ENCODE data around the gene GNG7. TPM values are rescaled to one million over a fixed set of nuclear protein-coding genes. Genes with fewer than 3 reads are reported as not detected.
"Not testable (repeated sequence)": the region's sequence is repeated elsewhere in the genome, so short reads cannot be mapped to it uniquely, and the experiment has no call there.

GNG7 gene
- total RNA-seq, 2 experiments from 2014 or later, result 1.1 to 1.2 TPM

DNA sequence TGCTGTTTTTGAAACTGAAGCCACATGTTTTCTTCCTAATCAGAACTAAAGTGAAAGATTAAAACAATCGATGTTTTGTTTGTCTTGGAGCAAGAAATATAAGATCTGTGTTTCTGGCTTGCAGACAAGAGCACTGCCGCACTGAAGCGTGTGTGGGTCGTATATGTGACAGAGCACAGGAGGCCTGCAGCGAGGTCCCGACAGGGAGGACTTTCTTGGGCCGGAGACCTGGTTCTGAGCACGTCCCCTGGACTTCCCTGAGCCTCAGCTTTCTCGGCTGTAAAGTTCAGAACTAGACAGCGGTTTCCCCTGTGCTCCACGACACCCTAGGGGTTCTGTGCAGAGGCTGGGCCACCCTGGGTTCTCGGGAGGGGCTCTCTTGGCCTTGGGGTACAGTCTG, 166.0 kb downstream of the GNG7 start:
- peaks cover 25% of the 10 kb centered on the region for H3K4me1 Mint-ChIP-seq
- no peaks in the 10 kb centered on the region for H3K36me3 Mint-ChIP-seq (ENCODE audit: low read depth)
- DNase-seq (no peak), ATAC-seq (no peak)
- H3K4me3 Mint-ChIP-seq, result no peak overlapping the region
- H3K27me3 Mint-ChIP-seq, result no peaks in the 10 kb centered on the region
- ChIA-PET POLR2A (no interaction called here), CTCF (no interaction called here)
- intact Hi-C loops (cut with DNase I, micrococcal nuclease), result no loop called here
- no peak overlapping the region for H3K27ac Mint-ChIP-seq
- H3K9me3 Mint-ChIP-seq (ENCODE audit: low read depth), result peaks cover 7% of the 10 kb centered on the region

DNA sequence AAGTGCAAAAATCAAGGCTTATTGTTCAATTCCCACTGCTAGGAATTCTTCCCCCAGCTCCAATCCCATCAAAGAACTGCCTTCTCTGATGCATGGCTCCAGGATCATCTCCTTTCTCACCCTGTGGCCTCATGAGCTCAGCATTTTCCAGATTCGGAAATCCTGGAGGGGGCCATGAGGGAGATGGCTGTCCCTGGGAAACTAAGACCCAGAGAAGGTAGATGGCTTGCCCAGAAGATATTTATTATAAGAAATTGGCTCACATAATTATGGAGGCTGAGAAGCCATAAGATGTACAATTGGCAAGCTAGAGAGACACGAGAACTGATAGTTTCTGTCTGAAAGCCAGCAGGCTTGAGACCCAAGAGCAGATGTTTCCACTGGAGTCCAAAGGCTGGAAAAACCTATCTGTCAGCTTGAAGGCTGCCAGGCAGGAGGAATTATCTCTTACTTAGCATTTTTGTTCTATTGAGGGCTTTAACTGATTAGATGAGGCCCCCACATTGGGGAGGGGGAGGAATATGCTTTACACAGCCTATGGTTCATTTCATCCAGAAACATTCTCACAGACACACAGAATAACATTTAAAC, 168.0 kb downstream of the GNG7 start:
- H3K27me3 Mint-ChIP-seq, result no peaks in the 10 kb centered on the region
- H3K36me3 Mint-ChIP-seq (ENCODE audit: low read depth), result no peaks in the 10 kb centered on the region
- POLR2A ChIA-PET, result no interaction called here
- ATAC-seq (no peak), DNase-seq (no peak)
- intact Hi-C loops (cut with DNase I, micrococcal nuclease), result no loop called here
- CTCF ChIA-PET, result interaction anchor here (1.8 kb wide), 1 partner anchor 9 kb away, joined by 6 read pairs; no protein-coding TSS in a partner anchor
- H3K4me1 Mint-ChIP-seq, result peaks cover 25% of the 10 kb centered on the region
- no peak overlapping the region for H3K4me3 Mint-ChIP-seq
- H3K27ac Mint-ChIP-seq, result no peak overlapping the region
- H3K9me3 Mint-ChIP-seq (ENCODE audit: low read depth), result peaks cover 7% of the 10 kb centered on the region

DNA sequence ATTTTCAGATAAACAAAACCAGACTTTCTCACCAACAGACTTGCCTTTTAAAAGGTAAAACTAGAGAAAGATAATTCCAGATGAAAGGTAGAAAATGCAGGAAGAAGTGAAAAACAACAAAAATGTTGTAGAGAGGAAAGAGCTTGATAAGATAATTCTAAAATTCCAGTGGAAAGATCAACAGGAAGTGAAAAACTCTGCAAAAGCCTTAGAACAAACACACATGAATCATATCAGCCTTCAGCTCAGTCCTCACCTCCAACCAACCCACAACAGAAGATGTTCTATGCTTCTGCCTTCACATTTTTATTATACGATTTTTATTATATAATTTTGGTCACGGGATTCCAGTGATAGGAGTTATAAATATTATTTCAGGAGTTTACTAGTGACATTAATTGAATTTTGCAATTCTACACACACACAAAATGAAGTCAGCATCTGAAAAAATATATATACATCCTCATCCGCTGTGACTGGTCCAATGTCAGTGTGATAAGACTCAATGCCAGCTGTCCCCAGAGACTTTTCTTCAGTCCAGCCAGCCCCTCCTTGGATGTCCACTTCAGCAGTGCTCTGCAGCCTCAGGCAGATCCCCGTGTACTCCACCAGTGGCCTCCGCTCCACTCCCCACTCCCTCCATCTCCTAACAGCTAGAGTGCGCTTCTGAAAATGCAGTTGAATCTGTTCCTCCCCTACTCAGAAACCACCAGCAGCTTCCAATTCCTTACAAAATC, 168.6 kb downstream of the GNG7 start:
- H3K27me3 Mint-ChIP-seq, result no peaks in the 10 kb centered on the region
- H3K4me3 Mint-ChIP-seq, result no peak overlapping the region
- ChIA-PET POLR2A (interaction anchor here (0.7 kb wide), 1 partner anchor 77 kb away, joined by 3 read pairs; no protein-coding TSS in a partner anchor), CTCF (interaction anchor here (1.4 to 1.8 kb wide), 3 partner anchors 9 to 75 kb away, joined by 3 to 6 read pairs (median 5); no protein-coding TSS in a partner anchor)
- H3K9me3 Mint-ChIP-seq (ENCODE audit: low read depth), result peaks cover 7% of the 10 kb centered on the region
- peak; percentile 65 for ATAC-seq
- no peak for DNase-seq
- no peak overlapping the region for H3K27ac Mint-ChIP-seq
- H3K4me1 Mint-ChIP-seq, result peaks cover 25% of the 10 kb centered on the region
- intact Hi-C loops (cut with DNase I, micrococcal nuclease), result no loop called here
- H3K36me3 Mint-ChIP-seq (ENCODE audit: low read depth), result no peaks in the 10 kb centered on the region

DNA sequence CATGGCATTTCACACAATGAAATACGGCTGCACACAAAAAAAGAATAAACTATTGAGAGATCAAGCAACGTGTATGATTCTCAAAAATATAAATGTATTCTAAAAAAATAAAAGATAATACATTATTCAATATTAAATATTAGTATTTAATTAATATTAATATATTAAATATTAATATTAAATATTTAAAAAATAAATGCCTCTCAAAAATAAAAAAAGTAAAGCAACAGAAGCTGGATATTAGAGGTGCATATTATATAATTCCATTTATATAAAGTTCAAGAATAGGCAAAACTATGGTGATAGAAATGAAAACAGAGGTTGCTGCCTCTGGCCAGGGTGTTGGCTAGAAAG, 169.4 kb downstream of the GNG7 start:
- H3K27ac Mint-ChIP-seq, result no peak overlapping the region
- H3K27me3 Mint-ChIP-seq, result no peaks in the 10 kb centered on the region
- DNase-seq, result no peak
- H3K4me3 Mint-ChIP-seq, result no peak overlapping the region
- no peak for ATAC-seq
- peaks cover 25% of the 10 kb centered on the region for H3K4me1 Mint-ChIP-seq
- H3K9me3 Mint-ChIP-seq (ENCODE audit: low read depth), result peaks cover 7% of the 10 kb centered on the region
- ChIA-PET POLR2A (no interaction called here), CTCF (interaction anchor here (1.4 to 1.8 kb wide), 3 partner anchors 10 to 76 kb away, joined by 3 to 6 read pairs (median 5); no protein-coding TSS in a partner anchor)
- no peaks in the 10 kb centered on the region for H3K36me3 Mint-ChIP-seq (ENCODE audit: low read depth)
- intact Hi-C loops (cut with DNase I, micrococcal nuclease), result no loop called here

DNA sequence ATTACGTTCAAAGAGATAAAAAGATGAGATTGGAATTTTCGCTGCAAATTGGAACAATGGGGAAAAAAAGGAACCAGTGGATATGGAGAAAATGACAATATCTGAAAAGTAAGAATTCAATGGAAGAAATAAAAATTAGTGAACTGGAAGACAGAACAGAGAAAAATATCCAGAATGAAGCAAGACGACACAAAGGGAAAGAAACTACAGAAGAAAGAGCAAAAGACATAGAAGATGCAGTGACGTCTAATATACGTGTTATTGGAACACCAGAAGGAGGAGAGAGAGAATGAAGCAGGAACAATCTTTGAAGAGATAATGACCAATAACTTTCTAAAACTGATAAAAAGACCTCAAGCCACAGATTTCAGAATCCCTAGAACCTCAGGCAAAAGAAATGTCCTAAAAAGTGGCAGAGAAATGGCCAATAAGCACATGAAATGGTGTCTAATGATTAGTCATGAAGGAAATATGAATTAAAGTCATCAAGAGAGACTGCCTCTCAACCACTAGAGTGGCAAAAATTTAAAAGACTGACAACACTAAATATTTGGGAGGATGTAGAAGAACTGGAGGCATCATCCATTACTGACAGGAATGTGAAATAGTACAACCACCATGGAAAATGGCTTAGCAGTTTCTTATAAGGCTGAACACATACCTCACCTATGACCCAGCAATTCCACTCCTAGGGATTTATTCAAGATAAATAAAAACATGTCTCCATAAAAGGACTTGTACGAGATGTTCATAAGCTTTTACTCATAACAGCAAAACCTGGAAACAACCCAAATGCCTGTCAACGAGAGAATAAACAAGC, 170.0 kb downstream of the GNG7 start:
- H3K27me3 Mint-ChIP-seq, result no peaks in the 10 kb centered on the region
- H3K36me3 Mint-ChIP-seq (ENCODE audit: low read depth), result no peaks in the 10 kb centered on the region
- ChIA-PET CTCF (interaction anchor here (1.4 to 1.8 kb wide), 3 partner anchors 11 to 77 kb away, joined by 3 to 6 read pairs (median 5); no protein-coding TSS in a partner anchor), POLR2A (no interaction called here)
- no peak overlapping the region for H3K27ac Mint-ChIP-seq
- H3K4me3 Mint-ChIP-seq, result no peak overlapping the region
- no peak for DNase-seq
- no peak for ATAC-seq
- peaks cover 20% of the 10 kb centered on the region for H3K4me1 Mint-ChIP-seq
- H3K9me3 Mint-ChIP-seq (ENCODE audit: low read depth), result peaks cover 7% of the 10 kb centered on the region
- intact Hi-C loops (cut with DNase I, micrococcal nuclease), result no loop called here

- H3K4me3 Mint-ChIP-seq; H3K9me3 Mint-ChIP-seq (ENCODE audit: low read depth); H3K27me3 Mint-ChIP-seq; ATAC-seq; H3K27ac Mint-ChIP-seq; H3K36me3 Mint-ChIP-seq (ENCODE audit: low read depth); DNase-seq; POLR2A ChIA-PET; intact Hi-C loops (cut with DNase I, micrococcal nuclease): not testable (repeated sequence)
- peaks cover 19% of the 10 kb centered on the region for H3K4me1 Mint-ChIP-seq
- CTCF ChIA-PET, result interaction anchor here (1.0 to 2.5 kb wide), 2 partner anchors 81 to 84 kb away, joined by 3 to 9 read pairs; no protein-coding TSS in a partner anchor
Observed at GRCh38 chr19:2529942-2530341, 172.6 kb downstream of the GNG7 start.

DNA sequence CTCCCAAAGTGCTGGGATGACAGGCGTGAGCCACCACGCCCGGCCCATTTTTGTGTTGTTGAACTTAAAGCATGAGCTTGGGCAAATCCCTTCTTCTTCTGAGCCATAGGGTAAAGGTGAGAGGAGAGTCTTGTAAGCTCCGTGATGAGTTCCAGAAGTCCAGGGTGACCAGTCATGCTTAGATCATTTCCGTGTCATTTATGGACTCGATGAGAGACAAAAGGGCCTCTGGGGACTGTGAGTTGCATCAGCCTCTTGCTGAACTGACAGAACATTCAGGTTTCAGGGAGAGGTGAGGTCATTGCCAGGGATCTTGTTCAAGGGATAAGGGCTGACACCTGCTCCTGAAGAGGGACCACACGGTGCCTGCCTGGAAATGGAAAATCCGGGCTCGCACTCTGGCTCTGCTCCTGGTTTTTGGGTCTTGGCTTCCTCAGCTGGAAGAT, 173.0 kb downstream of the GNG7 start:
- Mint-ChIP-seq H3K27ac (no peak overlapping the region), H3K9me3 (ENCODE audit: low read depth) (peaks cover 4% of the 10 kb centered on the region), H3K4me3 (no peak overlapping the region), H3K4me1 (peaks cover 19% of the 10 kb centered on the region), H3K27me3 (no peaks in the 10 kb centered on the region), H3K36me3 (ENCODE audit: low read depth) (no peaks in the 10 kb centered on the region)
- CTCF ChIA-PET, result interaction anchor here (2.5 kb wide), 1 partner anchor 82 kb away, joined by 9 read pairs; no protein-coding TSS in a partner anchor
- intact Hi-C loops (cut with DNase I, micrococcal nuclease), result no loop called here
- ATAC-seq, result no peak
- POLR2A ChIA-PET, result no interaction called here
- DNase-seq, result no peak

GRCh38 chr19:2528675-2529101, 173.8 kb downstream of the GNG7 start:
- ATAC-seq, result no peak
- H3K4me1 Mint-ChIP-seq, result peaks cover 11% of the 10 kb centered on the region
- POLR2A ChIA-PET, result no interaction called here

GRCh38 chr19:2527686-2528085, 174.8 kb downstream of the GNG7 start:
- no peak for DNase-seq
- peaks cover 4% of the 10 kb centered on the region for H3K4me1 Mint-ChIP-seq
- intact Hi-C loops (cut with DNase I, micrococcal nuclease), result no loop called here
- no peak overlapping the region for H3K4me3 Mint-ChIP-seq
- ChIA-PET CTCF (interaction anchor here (2.5 kb wide), 1 partner anchor 84 kb away, joined by 9 read pairs; no protein-coding TSS in a partner anchor), POLR2A (interaction anchor here (0.6 to 0.8 kb wide), 2 partner anchors 26 to 46 kb away, joined by 3 to 4 read pairs; no protein-coding TSS in a partner anchor)
- peaks cover 4% of the 10 kb centered on the region for H3K9me3 Mint-ChIP-seq (ENCODE audit: low read depth)
- no peaks in the 10 kb centered on the region for H3K36me3 Mint-ChIP-seq (ENCODE audit: low read depth)
- no peak overlapping the region for H3K27ac Mint-ChIP-seq
- no peaks in the 10 kb centered on the region for H3K27me3 Mint-ChIP-seq
- ATAC-seq, result no peak

More at GRCh38 chr19:2528675-2529101, 173.8 kb downstream of the GNG7 start:
- Mint-ChIP-seq H3K9me3 (ENCODE audit: low read depth) (peaks cover 4% of the 10 kb centered on the region), H3K27me3 (no peaks in the 10 kb centered on the region), H3K4me3 (no peak overlapping the region), H3K36me3 (ENCODE audit: low read depth) (no peaks in the 10 kb centered on the region), H3K27ac (no peak overlapping the region)
- CTCF ChIA-PET, result interaction anchor here (0.7 to 2.5 kb wide), 2 partner anchors 83 to 792 kb away, joined by 4 to 9 read pairs; no protein-coding TSS in a partner anchor
- intact Hi-C loops (cut with DNase I, micrococcal nuclease), result no loop called here
- no peak for DNase-seq

- DNase-seq (no peak), ATAC-seq (no peak)
- Mint-ChIP-seq H3K36me3 (ENCODE audit: low read depth) (no peaks in the 10 kb centered on the region), H3K27ac (no peak overlapping the region), H3K4me3 (no peak overlapping the region), H3K9me3 (ENCODE audit: low read depth) (peaks cover 1% of the 10 kb centered on the region), H3K27me3 (no peaks in the 10 kb centered on the region), H3K4me1 (no peaks in the 10 kb centered on the region)
- ChIA-PET POLR2A (no interaction called here), CTCF (no interaction called here)
- intact Hi-C loops (cut with DNase I, micrococcal nuclease), result no loop called here
Observed at GRCh38 chr19:2527171-2527570, 175.3 kb downstream of the GNG7 start.
